ENCODE data around the gene TOLLIP.

TOLLIP gene

GRCh38 chr11:1353383-1354124 lies 44.1 kb upstream of the TOLLIP start:
- no peak overlapping the region for H3K4me3 ChIP-seq (ENCODE audit: control insufficient read depth, low read depth, low read length)
- TF ChIP-seq CTCF (conservative IDR thresholded peaks at IDR 0.05; ENCODE audit: control insufficient read depth, insufficient read depth, low read depth, low read length), result no peak
- DNase-seq (ENCODE audit: low read depth), result no peak

- no peak for DNase-seq (ENCODE audit: low read depth)
- no peak overlapping the region for H3K4me3 ChIP-seq (ENCODE audit: control insufficient read depth, low read depth, low read length)
- no peak for TF ChIP-seq CTCF (conservative IDR thresholded peaks at IDR 0.05; ENCODE audit: control insufficient read depth, insufficient read depth, low read depth, low read length)
Observed at GRCh38 chr11:1352696-1353382, 43.4 kb upstream of the TOLLIP start.

- H3K4me3 ChIP-seq (ENCODE audit: control insufficient read depth, low read depth, low read length), result no peak overlapping the region
- TF ChIP-seq CTCF (conservative IDR thresholded peaks at IDR 0.05; ENCODE audit: control insufficient read depth, insufficient read depth, low read depth, low read length), result no peak
- DNase-seq (ENCODE audit: low read depth), result no peak
Observed at GRCh38 chr11:1351278-1351937, 42.0 kb upstream of the TOLLIP start.

GRCh38 chr11:1350086-1350725 lies 40.8 kb upstream of the TOLLIP start:
- no peak for TF ChIP-seq CTCF (conservative IDR thresholded peaks at IDR 0.05; ENCODE audit: control insufficient read depth, insufficient read depth, low read depth, low read length)
- no peak overlapping the region for H3K4me3 ChIP-seq (ENCODE audit: control insufficient read depth, low read depth, low read length)
- no peak for DNase-seq (ENCODE audit: low read depth)

- no peak for TF ChIP-seq CTCF (conservative IDR thresholded peaks at IDR 0.05; ENCODE audit: control insufficient read depth, insufficient read depth, low read depth, low read length)
- no peak for DNase-seq (ENCODE audit: low read depth)
- no peak overlapping the region for H3K4me3 ChIP-seq (ENCODE audit: control insufficient read depth, low read depth, low read length)
Observed at GRCh38 chr11:1349327-1350041, 40.1 kb upstream of the TOLLIP start.

- TF ChIP-seq CTCF (conservative IDR thresholded peaks at IDR 0.05; ENCODE audit: control insufficient read depth, insufficient read depth, low read depth, low read length), result no peak
- no peak for DNase-seq (ENCODE audit: low read depth)
- no peak overlapping the region for H3K4me3 ChIP-seq (ENCODE audit: control insufficient read depth, low read depth, low read length)
Observed at GRCh38 chr11:1348796-1349326, 39.4 kb upstream of the TOLLIP start.

Data from fibroblast of mammary gland (primary cell).